Prostate gland (tissue), 2 donors: ENCODE measurements around the gene BAG5. TPM values are rescaled to one million over a fixed set of nuclear protein-coding genes. Genes with fewer than 3 reads are reported as not detected.

Experiments used
- DNase-seq: peaks from one replicate; pipeline ENCODE4 v3.0.0-alpha.2; 2019; ENCODE audit warnings: low spot score
- H3K27ac ChIP-seq, 2 donors: fragments of 200-600 bp; sonication (generic); 2 replicates each; pipeline ENCODE4 v1.5.1; 2017 to 2019
- H3K27me3 ChIP-seq: fragments of 200-600 bp; sonication (generic); replicated peaks from 2 replicates; pipeline ENCODE4 v1.5.1; 2019; ENCODE audit not compliant: insufficient read depth
- H3K36me3 ChIP-seq, 2 donors: fragments of 200-600 bp; sonication (generic); 1 replicate in 1 of 2; 2 replicates in 1 of 2; pipeline versions ENCODE4 v1.5.1 to v1.8.1; 2017 to 2019
- H3K4me1 ChIP-seq: fragments of 200-600 bp; sonication (generic); replicated peaks from 2 replicates; pipeline ENCODE4 v1.5.1; 2019
- H3K4me3 ChIP-seq, 2 donors: fragments of 200-600 bp; sonication (generic); 2 replicates each; pipeline ENCODE4 v1.5.1; 2017 to 2019
- H3K9me3 ChIP-seq: fragments of 200-600 bp; sonication (generic); 2 replicates; pipeline ENCODE4 v1.5.1; 2017
- CTCF ChIP-seq, 4 experiments: fragments of 200-600 bp in 2 of 4; fragments of 450-650 bp in 2 of 4; sonication (generic) in 2 of 4; IDR thresholded peaks; 1 replicate in 3 of 4; 2 replicates in 1 of 4; pipeline ENCODE4 v1.5.1; 2016 to 2019; ENCODE audit warnings: antibody characterized with exemption in 4 of 4, mild to moderate bottlenecking in 2 of 4, moderate library complexity in 2 of 4
- POLR2A ChIP-seq: fragments of 450-650 bp; IDR thresholded peaks from one replicate; pipeline ENCODE4 v1.6.1; 2016; ENCODE audit warnings: antibody characterized with exemption, mild to moderate bottlenecking
- POLR2AphosphoS5 ChIP-seq: sonication (generic); formaldehyde crosslinking; IDR thresholded peaks from one replicate; pipeline ENCODE4 v1.6.1; 2017; ENCODE audit warnings: antibody characterized with exemption
- WGBS: methylation state at CpG from one replicate; pipeline ENCODE4 v1.1.5; 2018; 5-methylcytosine and 5-hydroxymethylcytosine counted together
- intact Hi-C: fragments of 100-400 bp; cut with DNase I; formaldehyde crosslinking; loops from one replicate; pipeline ENCODE4 v1.14.2; 2022
- total RNA-seq, 2 donors: library from RNA; depleted of rRNA; stranded (reverse); fragments of >200 nt; gene quantifications; one replicate each; pipeline ENCODE4 v1.1.0, GENCODE V29; 2016

BAG5 gene
- total RNA-seq, 2 donors from 2014 or later: 31.2 to 33.3 TPM

GRCh38 chr14:103560691-103561090, 1.8 kb downstream of the BAG5 start:
- Histone ChIP-seq H3K36me3 (no peaks in the 10 kb centered on the region), H3K4me3 (no peak overlapping the region), H3K27me3 (no peaks in the 10 kb centered on the region), H3K9me3 (no peaks in the 10 kb centered on the region), H3K4me1 (peaks cover 14% of the 10 kb centered on the region), H3K27ac (no peak overlapping the region)
- 73% methylated on average over 8 of the region's 8 CpGs for WGBS
- TF ChIP-seq POLR2A (no peak), POLR2AphosphoS5 (no peak), CTCF (IDR thresholded peaks at IDR 0.05) (no peak)
- DNase-seq: no peak
- intact Hi-C loops: loop anchor here (10.0 kb wide), 1 partner anchor 154 kb away; the partner anchor contains the start of genes XRCC3 and ZFYVE21

- no peak overlapping the region for H3K4me3 ChIP-seq
- 57% methylated on average over 9 of the region's 9 CpGs for WGBS
- DNase-seq: no peak
- no peaks in the 10 kb centered on the region for H3K9me3 ChIP-seq
- H3K27ac ChIP-seq: no peak overlapping the region
- intact Hi-C loops: loop anchor here (10.0 kb wide), 1 partner anchor 155 kb away; the partner anchor contains the start of genes XRCC3 and ZFYVE21
- TF ChIP-seq POLR2AphosphoS5: no peak
- no peak for TF ChIP-seq POLR2A
- H3K36me3 ChIP-seq: no peaks in the 10 kb centered on the region
- no peaks in the 10 kb centered on the region for H3K27me3 ChIP-seq
- peaks cover 14% of the 10 kb centered on the region for H3K4me1 ChIP-seq
Observed at GRCh38 chr14:103559766-103560165, 2.7 kb downstream of the BAG5 start.

- TF ChIP-seq CTCF (IDR thresholded peaks at IDR 0.05): no peak
- TF ChIP-seq POLR2AphosphoS5: no peak
- Histone ChIP-seq H3K4me1 (peaks cover 6% of the 10 kb centered on the region), H3K36me3 (no peaks in the 10 kb centered on the region), H3K27ac (peak overlapping the region in 1 of 2 donors; percentile 17), H3K4me3 (no peak overlapping the region), H3K27me3 (no peaks in the 10 kb centered on the region), H3K9me3 (no peaks in the 10 kb centered on the region)
- DNase-seq: no peak
- intact Hi-C loops: no loop called here
- 57% methylated on average over 16 of the region's 16 CpGs for WGBS
Observed at GRCh38 chr14:103558071-103558882, 4.2 kb downstream of the BAG5 start.

GRCh38 chr14:103556946-103557758, 5.3 kb downstream of the BAG5 start:
- no peaks in the 10 kb centered on the region for H3K27me3 ChIP-seq
- H3K4me1 ChIP-seq: peaks cover 6% of the 10 kb centered on the region
- H3K9me3 ChIP-seq: no peaks in the 10 kb centered on the region
- no peak for TF ChIP-seq POLR2A
- no peak for TF ChIP-seq CTCF (IDR thresholded peaks at IDR 0.05)
- no peak for TF ChIP-seq POLR2AphosphoS5
- H3K4me3 ChIP-seq: no peak overlapping the region
- WGBS: 42% methylated on average over 15 of the region's 15 CpGs
- intact Hi-C loops: no loop called here
- H3K27ac ChIP-seq: peak overlapping the region in 1 of 2 donors; percentile 2
- H3K36me3 ChIP-seq: no peaks in the 10 kb centered on the region
- no peak for DNase-seq

GRCh38 chr14:103555559-103556337, 6.7 kb downstream of the BAG5 start:
- 83% methylated on average over 15 of the region's 15 CpGs for WGBS
- intact Hi-C loops: no loop called here

More at GRCh38 chr14:103555559-103556337, 6.7 kb downstream of the BAG5 start:
- no peaks in the 10 kb centered on the region for H3K9me3 ChIP-seq
- H3K4me3 ChIP-seq: no peak overlapping the region
- no peaks in the 10 kb centered on the region for H3K36me3 ChIP-seq
- DNase-seq: no peak
- TF ChIP-seq CTCF (IDR thresholded peaks at IDR 0.05): no peak
- no peak for TF ChIP-seq POLR2AphosphoS5
- no peak for TF ChIP-seq POLR2A
- no peaks in the 10 kb centered on the region for H3K27me3 ChIP-seq
- peaks cover 6% of the 10 kb centered on the region for H3K4me1 ChIP-seq
- H3K27ac ChIP-seq: no peak overlapping the region
